Glutamatergic neuron (in vitro differentiated cells): ENCODE results near the gene MYO18B. TPM values are rescaled to one million over a fixed set of nuclear protein-coding genes. Genes with fewer than 3 reads are reported as not detected.

Experiments
- DNase-seq: peaks from one replicate; pipeline ENCODE4 v3.0.0; 2022
- H3K27ac Mint-ChIP-seq: one replicate; pipeline ENCODE4 v1.8.0; 2020; ENCODE audit warnings: mild to moderate bottlenecking, mixed read lengths, inconsistent platforms; ENCODE audit not compliant: unreplicated experiment
- H3K27me3 Mint-ChIP-seq: one replicate; pipeline ENCODE4 v1.8.0; 2020; ENCODE audit warnings: mild to moderate bottlenecking, moderate library complexity, mixed read lengths, inconsistent platforms; ENCODE audit not compliant: unreplicated experiment
- H3K36me3 Mint-ChIP-seq: one replicate; pipeline ENCODE4 v1.8.0; 2020; ENCODE audit warnings: mild to moderate bottlenecking, mixed read lengths, inconsistent platforms; ENCODE audit not compliant: unreplicated experiment
- H3K4me1 Mint-ChIP-seq: one replicate; pipeline ENCODE4 v1.8.0; 2020; ENCODE audit warnings: mild to moderate bottlenecking, low read depth, mixed read lengths, inconsistent platforms; ENCODE audit not compliant: unreplicated experiment
- H3K4me3 Mint-ChIP-seq: one replicate; pipeline ENCODE4 v1.8.0; 2020; ENCODE audit warnings: mild to moderate bottlenecking, mixed read lengths, inconsistent platforms; ENCODE audit not compliant: unreplicated experiment
- H3K9me3 Mint-ChIP-seq: one replicate; pipeline ENCODE4 v1.8.0; 2020; ENCODE audit warnings: mild to moderate bottlenecking, moderate library complexity, mixed read lengths, inconsistent platforms; ENCODE audit not compliant: unreplicated experiment
- CTCF ChIP-seq: fragments of 200-600 bp; sonication (generic); IDR thresholded peaks from one replicate; pipeline ENCODE4 v1.5.0; 2021; ENCODE audit not compliant: partially characterized antibody, unreplicated experiment
- total RNA-seq: library from RNA; stranded (reverse); fragmentation: NEBNext Ultra II Directional; extraction: Animal tissue kit (Norgen Biotek cat#: 25700); gene quantifications from one replicate; pipeline ENCODE4 v1.2.1, GENCODE V29; 2021; ENCODE audit not compliant: unreplicated experiment

MYO18B gene
- total RNA-seq, 1 donor from 2014 or later, result 0.25 TPM

- H3K4me3 Mint-ChIP-seq, result no peak overlapping the region
- H3K27me3 Mint-ChIP-seq, result peaks cover 4% of the 10 kb centered on the region
- peaks cover 6% of the 10 kb centered on the region for H3K36me3 Mint-ChIP-seq
- no peak for TF ChIP-seq CTCF
- H3K9me3 Mint-ChIP-seq, result peaks cover 2% of the 10 kb centered on the region
- H3K4me1 Mint-ChIP-seq, result peaks cover 1% of the 10 kb centered on the region
- DNase-seq, result no peak
- H3K27ac Mint-ChIP-seq, result no peak overlapping the region
Measured at GRCh38 chr22:25822344-25822743, 80.4 kb downstream of the MYO18B start.

- Mint-ChIP-seq H3K4me3 (no peak overlapping the region), H3K9me3 (peaks cover 5% of the 10 kb centered on the region), H3K27ac (no peak overlapping the region), H3K27me3 (peaks cover 4% of the 10 kb centered on the region), H3K4me1 (peaks cover 6% of the 10 kb centered on the region), H3K36me3 (peaks cover 6% of the 10 kb centered on the region)
- DNase-seq, result no peak
- TF ChIP-seq CTCF, result no peak
Measured at GRCh38 chr22:25823276-25823675, 81.3 kb downstream of the MYO18B start.

GRCh38 chr22:25824828-25825423, 82.9 kb downstream of the MYO18B start:
- Mint-ChIP-seq H3K27me3 (peaks cover 3% of the 10 kb centered on the region), H3K27ac (no peak overlapping the region), H3K9me3 (peaks cover 4% of the 10 kb centered on the region), H3K4me3 (no peak overlapping the region), H3K4me1 (peaks cover 6% of the 10 kb centered on the region), H3K36me3 (peaks cover 6% of the 10 kb centered on the region)
- peak; percentile 61 for DNase-seq
- no peak for TF ChIP-seq CTCF

- peaks cover 2% of the 10 kb centered on the region for H3K27me3 Mint-ChIP-seq
- no peak for DNase-seq
- peaks cover 3% of the 10 kb centered on the region for H3K9me3 Mint-ChIP-seq
- no peak for TF ChIP-seq CTCF
- H3K4me3 Mint-ChIP-seq, result no peak overlapping the region
- H3K4me1 Mint-ChIP-seq, result peaks cover 6% of the 10 kb centered on the region
- peak overlapping the region; percentile 62 for H3K27ac Mint-ChIP-seq
- H3K36me3 Mint-ChIP-seq, result peaks cover under 1% of the 10 kb centered on the region
Measured at GRCh38 chr22:25827415-25827814, 85.4 kb downstream of the MYO18B start.

- no peak overlapping the region for H3K27ac Mint-ChIP-seq
- peaks cover 6% of the 10 kb centered on the region for H3K4me1 Mint-ChIP-seq
- no peak for TF ChIP-seq CTCF
- H3K36me3 Mint-ChIP-seq, result no peaks in the 10 kb centered on the region
- no peak overlapping the region for H3K4me3 Mint-ChIP-seq
- H3K9me3 Mint-ChIP-seq, result peaks cover 3% of the 10 kb centered on the region
- no peak for DNase-seq
- peaks cover 4% of the 10 kb centered on the region for H3K27me3 Mint-ChIP-seq
Measured at GRCh38 chr22:25828422-25828821, 86.4 kb downstream of the MYO18B start.
